ENCODE measurements around the gene KRTAP11-1. TPM values are rescaled to one million over a fixed set of nuclear protein-coding genes. Genes with fewer than 3 reads are reported as not detected.

The KRTAP11-1 gene
- polyA plus RNA-seq (ENCODE audit: insufficient read depth in 1 of 5, insufficient read length in 5 of 5, low replicate concordance in 1 of 5), result not detected
- long read RNA-seq, donor 1, result 0 reads
- long read RNA-seq, donor 2, result 0 reads
- long read RNA-seq, donor 3, result 0 reads
- long read RNA-seq, donor 4, result 0 reads
- long read RNA-seq, donor 5, result 0 reads
- long read RNA-seq, donor 6, result 0 reads
- long read RNA-seq, donor 7, result 0 reads
- long read RNA-seq, donor 8, result 0 reads

GRCh38 chr21:30881480-30881879 is at the start of gene KRTAP11-1:
Gene KRTAP11-1, minus strand, starts transcription at chr21:30881580. Its CDS starts 56 bp downstream, at chr21:30881524.
- DNase-seq, result no peak

- DNase-seq, result peak; percentile 3 to 9
Observed at GRCh38 chr21:30924146-30924700, 42.8 kb upstream of the KRTAP11-1 start.

GRCh38 chr21:30921129-30921528 is 39.7 kb upstream of the KRTAP11-1 start:
- DNase-seq, result no peak

- no peak for DNase-seq
Observed at GRCh38 chr21:30917557-30917956, 36.2 kb upstream of the KRTAP11-1 start.

GRCh38 chr21:30900881-30901280 is 19.5 kb upstream of the KRTAP11-1 start:
- DNase-seq, result no peak

GRCh38 chr21:30882866-30883597 is 1.7 kb upstream of the KRTAP11-1 start:
- no peak for DNase-seq

GRCh38 chr21:30880914-30881313 is 466 bp downstream of the KRTAP11-1 start:
- DNase-seq, result no peak

- DNase-seq, result no peak
Observed at GRCh38 chr21:30874526-30874925, 6.9 kb downstream of the KRTAP11-1 start.

- DNase-seq, result no peak
Observed at GRCh38 chr21:30847627-30848500, 33.5 kb downstream of the KRTAP11-1 start.

GRCh38 chr21:30842990-30843389 is 38.4 kb downstream of the KRTAP11-1 start:
- DNase-seq, result no peak

- DNase-seq, result peak in 1 of 2 donors; percentile 11
Observed at GRCh38 chr21:30839304-30839703, 42.1 kb downstream of the KRTAP11-1 start.

GRCh38 chr21:30838536-30838935 is 42.8 kb downstream of the KRTAP11-1 start:
- DNase-seq, result no peak

- DNase-seq, result no peak
Observed at GRCh38 chr21:30831194-30831765, 50.1 kb downstream of the KRTAP11-1 start.

Other genes with a start within 250 kb of the KRTAP11-1 start
- gene KRTAP20-2, start 246.4 kb downstream of the KRTAP11-1 start, polyA plus RNA-seq (ENCODE audit: insufficient read depth in 1 of 5, insufficient read length in 5 of 5, low replicate concordance in 1 of 5), result not detected
- gene KRTAP20-3, start 238.7 kb downstream of the KRTAP11-1 start, polyA plus RNA-seq (ENCODE audit: insufficient read depth in 1 of 5, insufficient read length in 5 of 5, low replicate concordance in 1 of 5), result not detected
- gene KRTAP21-3, start 162.8 kb downstream of the KRTAP11-1 start, polyA plus RNA-seq (ENCODE audit: insufficient read depth in 1 of 5, insufficient read length in 5 of 5, low replicate concordance in 1 of 5), result not detected
- gene KRTAP21-2, start 134.3 kb downstream of the KRTAP11-1 start, polyA plus RNA-seq (ENCODE audit: insufficient read depth in 1 of 5, insufficient read length in 5 of 5, low replicate concordance in 1 of 5), result not detected
- gene KRTAP21-1, start 126.2 kb downstream of the KRTAP11-1 start, polyA plus RNA-seq (ENCODE audit: insufficient read depth in 1 of 5, insufficient read length in 5 of 5, low replicate concordance in 1 of 5), result not detected
- not detected for gene KRTAP8-1, start 68.3 kb downstream of the KRTAP11-1 start, polyA plus RNA-seq (ENCODE audit: insufficient read depth in 1 of 5, insufficient read length in 5 of 5, low replicate concordance in 1 of 5)
- not detected for gene KRTAP7-1, start 51.8 kb downstream of the KRTAP11-1 start, polyA plus RNA-seq (ENCODE audit: insufficient read depth in 1 of 5, insufficient read length in 5 of 5, low replicate concordance in 1 of 5)
- not detected for gene KRTAP19-8, start 156.9 kb upstream of the KRTAP11-1 start, polyA plus RNA-seq (ENCODE audit: insufficient read depth in 1 of 5, insufficient read length in 5 of 5, low replicate concordance in 1 of 5)